HG03469 (cell line): ENCODE data around the gene SPNS3.

ENCODE experiments used
- ATAC-seq: cut with Tn5 transposase; IDR thresholded peaks from one replicate; pipeline ENCODE4 v1.9.1; 2021; ENCODE audit warnings: mild to moderate bottlenecking, moderate library complexity, moderate number of reproducible peaks; ENCODE audit not compliant: unreplicated experiment

Gene SPNS3

GRCh38 chr17:4485676-4486646, 52.2 kb downstream of the SPNS3 start:
- ATAC-seq, result no peak

DNA sequence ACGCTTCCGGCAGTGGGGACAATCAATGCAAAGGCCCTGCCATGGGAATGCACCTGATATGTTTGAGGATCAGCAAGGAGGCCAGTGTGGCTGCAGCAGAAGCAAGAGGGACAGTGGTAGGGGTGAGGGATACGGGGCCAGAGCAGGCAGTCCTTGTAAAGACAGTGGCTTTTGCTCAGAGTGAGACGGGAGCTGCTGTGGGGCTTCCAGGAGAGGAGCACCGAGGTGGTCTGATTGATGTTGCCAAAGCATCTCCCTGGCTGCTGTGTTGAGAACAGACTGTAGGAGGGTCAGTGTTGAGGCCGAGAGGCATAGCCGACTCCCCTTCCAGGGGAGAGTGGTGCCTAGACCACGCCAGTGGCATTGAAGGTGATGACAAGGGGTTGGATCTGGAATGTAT, 53.6 kb downstream of the SPNS3 start:
- ATAC-seq, result no peak

DNA sequence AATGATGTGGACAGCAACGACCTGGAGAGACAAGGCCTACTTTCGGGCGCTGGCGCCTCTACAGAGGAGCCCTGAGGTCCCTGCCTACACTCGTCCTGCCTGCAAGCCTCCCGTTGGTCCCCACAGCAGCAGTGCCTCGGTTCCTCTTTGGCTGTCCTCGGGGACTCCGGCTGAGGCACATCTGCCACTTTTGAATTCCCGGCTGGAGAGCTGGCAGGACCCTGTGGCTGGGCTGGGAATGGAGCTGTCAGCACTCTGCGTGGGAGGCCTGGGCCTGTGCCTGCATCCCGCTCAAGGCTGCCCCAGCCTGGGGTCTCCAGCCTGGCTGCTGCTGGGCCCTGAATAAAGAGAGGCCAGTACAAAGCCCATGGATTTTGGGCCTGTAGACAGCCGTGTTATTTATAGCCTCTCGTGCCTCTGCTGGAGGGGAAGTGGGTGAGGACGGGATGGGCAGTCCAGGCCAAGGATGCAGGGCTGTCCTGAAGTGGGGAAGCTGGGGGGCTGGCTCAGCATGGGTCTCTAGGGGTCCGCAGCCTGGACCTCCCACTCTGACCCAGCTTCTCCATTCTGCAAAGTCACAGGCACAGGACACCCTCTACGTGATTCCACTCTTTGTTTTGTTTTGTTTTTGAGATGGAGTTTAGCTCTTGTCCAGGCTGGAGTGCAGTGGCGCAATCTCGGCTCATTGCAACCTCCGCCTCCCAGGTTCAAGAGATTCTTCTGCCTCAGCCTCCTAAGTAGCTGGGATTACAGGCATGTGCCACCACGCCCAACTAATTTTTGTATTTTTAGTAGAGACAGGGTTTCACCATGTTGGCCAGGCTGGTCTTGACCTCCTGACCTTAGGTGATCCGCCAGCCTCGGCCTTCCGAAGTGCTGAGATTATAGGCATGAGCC, 54.3 kb downstream of the SPNS3 start:
- no peak for ATAC-seq

- no peak for ATAC-seq
These were observed 55.4 kb downstream of the SPNS3 start for GRCh38 chr17:4488989-4489595.

GRCh38 chr17:4490109-4490591, 56.4 kb downstream of the SPNS3 start:
- ATAC-seq, result no peak

DNA sequence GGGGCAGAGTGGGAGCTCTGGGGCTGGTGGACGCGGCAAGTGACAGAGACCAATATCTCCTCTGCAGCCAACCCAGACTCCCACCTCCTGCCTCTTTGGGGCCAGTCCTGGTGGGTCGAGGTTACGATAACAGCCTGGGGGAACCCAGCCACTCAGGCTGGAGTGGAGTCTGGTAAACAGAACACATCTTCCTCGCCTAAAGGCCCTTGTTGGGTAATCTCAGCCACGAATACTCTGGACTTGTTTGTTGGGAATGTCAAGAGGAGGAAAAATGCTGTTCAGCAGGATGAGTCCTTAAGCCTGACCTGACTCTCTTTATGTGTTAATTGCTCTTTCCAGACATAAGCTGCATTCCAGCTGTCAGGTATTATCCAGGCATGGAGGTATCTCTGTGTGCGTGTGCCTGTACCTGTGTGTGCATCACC, 56.9 kb downstream of the SPNS3 start:
- no peak for ATAC-seq

GRCh38 chr17:4492721-4493561, 59.2 kb downstream of the SPNS3 start:
- no peak for ATAC-seq

DNA sequence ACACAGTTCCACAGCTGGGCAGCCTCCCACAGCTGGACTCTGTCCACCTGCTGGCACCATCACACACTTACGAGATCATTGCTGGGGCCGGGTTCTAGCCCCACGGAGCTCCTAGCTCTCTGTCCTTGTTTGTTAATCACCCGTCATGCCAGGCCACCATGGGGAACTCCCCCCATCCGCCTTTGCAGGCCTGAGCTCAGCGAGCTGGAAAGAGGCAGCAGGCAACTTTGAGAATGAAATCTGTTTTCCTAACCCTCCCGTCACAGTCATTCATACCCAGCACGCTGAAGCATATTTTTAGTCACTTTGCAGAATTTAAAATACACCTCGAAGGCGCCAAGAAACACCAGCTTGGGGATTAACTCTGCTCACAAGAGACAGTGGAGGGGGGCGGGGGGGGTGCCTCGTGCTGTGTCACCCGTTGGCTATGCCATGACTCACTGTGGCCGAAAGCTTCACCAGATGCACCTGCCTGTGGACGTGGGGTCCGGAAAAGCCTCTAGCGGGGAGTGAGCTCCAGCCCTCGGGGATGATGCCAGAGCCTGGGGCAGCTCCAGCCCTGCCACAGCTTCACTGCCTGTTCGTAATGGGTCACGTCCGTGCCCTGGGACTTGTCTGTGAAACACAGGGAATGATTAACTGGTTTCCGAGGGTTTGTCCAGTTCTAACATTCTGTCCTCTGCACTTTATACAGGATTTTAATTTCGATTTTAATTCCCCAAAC, 63.5 kb downstream of the SPNS3 start:
- ATAC-seq, result no peak

- ATAC-seq, result no peak
These were observed 65.0 kb downstream of the SPNS3 start, which contains the start of gene SPNS2 for GRCh38 chr17:4498461-4499397. SPNS2 (plus strand) TSS chr17:4498881; CDS start chr17:4499048, 167 bp downstream.

- ATAC-seq, result no peak
These were observed 65.9 kb downstream of the SPNS3 start for GRCh38 chr17:4499431-4500190.

- no peak for ATAC-seq
These were observed 66.4 kb downstream of the SPNS3 start for GRCh38 chr17:4500191-4500571.

DNA sequence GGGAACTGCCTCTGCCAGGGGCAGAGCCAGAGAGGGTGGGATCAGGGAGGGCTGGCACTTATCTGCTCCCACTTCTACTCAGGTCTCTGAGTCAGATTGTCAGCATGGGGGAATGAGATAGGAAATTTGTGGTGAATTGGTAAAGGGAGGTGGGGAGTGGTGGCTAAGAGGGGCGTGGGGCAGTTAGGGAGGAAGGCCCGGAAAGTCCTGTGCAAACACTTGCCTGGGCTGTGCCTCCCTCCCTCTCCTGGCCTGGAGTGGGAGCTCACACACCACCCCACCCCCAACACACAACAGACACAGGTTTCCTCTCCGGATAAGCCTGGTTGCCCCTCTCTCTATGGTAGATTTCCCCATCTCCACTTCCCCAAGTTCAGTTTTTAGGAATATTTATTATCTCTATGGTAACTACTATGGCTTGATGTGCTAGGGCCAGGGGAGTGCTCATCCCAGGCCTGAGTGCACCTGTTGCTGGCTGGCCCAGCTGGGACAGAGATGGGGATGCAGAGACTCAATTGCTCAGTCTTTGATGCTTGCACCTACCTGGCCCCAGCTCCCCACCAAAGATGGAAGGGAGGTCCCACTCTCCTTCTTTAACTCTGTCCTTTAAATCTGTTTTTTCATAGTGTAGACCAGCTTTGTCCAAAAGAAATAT, 67.7 kb downstream of the SPNS3 start:
- ATAC-seq, result no peak

DNA sequence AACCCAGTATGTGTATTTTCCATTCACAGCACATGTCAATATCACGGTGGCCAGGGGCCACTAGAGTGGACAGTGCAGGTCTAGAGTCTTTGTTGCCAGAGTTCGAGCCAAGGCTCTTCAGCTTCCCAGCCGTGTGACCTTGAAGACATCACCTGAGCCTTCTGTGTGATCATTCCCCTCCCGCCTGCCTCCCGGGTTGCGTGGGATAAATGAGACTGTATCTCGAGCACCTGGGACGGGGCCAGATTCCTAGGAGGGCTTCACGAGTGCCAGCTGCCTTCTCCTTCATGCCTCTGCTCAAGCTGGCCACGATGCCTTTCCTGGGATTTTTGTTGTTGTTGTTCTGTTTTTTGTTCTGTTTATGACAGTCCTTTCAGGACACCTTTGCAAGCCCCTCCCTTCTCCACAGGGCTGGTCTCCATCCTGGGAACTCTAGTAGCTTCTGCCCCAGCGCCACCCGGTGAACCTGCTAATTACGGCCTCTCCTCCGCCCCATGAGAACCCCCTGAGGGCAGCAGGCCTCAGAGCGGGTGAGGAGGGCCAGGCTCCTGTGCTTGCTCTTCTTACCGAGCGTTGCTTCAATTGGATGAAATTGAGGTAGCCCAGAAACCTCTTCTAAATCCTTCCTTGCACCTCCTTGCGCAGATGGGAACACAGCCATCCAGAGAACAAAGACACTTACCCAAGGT, 68.9 kb downstream of the SPNS3 start:
- ATAC-seq, result no peak

GRCh38 chr17:4503283-4504025, 69.7 kb downstream of the SPNS3 start:
- no peak for ATAC-seq

GRCh38 chr17:4504188-4504587, 70.4 kb downstream of the SPNS3 start:
- ATAC-seq, result no peak

GRCh38 chr17:4505187-4505586, 71.4 kb downstream of the SPNS3 start:
- no peak for ATAC-seq
